Activated CD4-positive, alpha-beta T cell treated with anti-CD3 and anti-CD28 coated beads, Interleukin-2, Interleukin-4, amounts not matched to agents 100 ng/mL and 50 ng/mL, durations not matched to agents 16 hours and 8 hours (primary cell): ENCODE results near the gene PDCD11.

Experiments used
- DNase-seq: peaks from one replicate; pipeline ENCODE4 v3.0.0-alpha.2; 2020; ENCODE audit warnings: low spot score

Gene PDCD11

GRCh38 chr10:103451091-103451813 is 54.8 kb downstream of the PDCD11 start:
- peak; percentile 58 for DNase-seq

DNA sequence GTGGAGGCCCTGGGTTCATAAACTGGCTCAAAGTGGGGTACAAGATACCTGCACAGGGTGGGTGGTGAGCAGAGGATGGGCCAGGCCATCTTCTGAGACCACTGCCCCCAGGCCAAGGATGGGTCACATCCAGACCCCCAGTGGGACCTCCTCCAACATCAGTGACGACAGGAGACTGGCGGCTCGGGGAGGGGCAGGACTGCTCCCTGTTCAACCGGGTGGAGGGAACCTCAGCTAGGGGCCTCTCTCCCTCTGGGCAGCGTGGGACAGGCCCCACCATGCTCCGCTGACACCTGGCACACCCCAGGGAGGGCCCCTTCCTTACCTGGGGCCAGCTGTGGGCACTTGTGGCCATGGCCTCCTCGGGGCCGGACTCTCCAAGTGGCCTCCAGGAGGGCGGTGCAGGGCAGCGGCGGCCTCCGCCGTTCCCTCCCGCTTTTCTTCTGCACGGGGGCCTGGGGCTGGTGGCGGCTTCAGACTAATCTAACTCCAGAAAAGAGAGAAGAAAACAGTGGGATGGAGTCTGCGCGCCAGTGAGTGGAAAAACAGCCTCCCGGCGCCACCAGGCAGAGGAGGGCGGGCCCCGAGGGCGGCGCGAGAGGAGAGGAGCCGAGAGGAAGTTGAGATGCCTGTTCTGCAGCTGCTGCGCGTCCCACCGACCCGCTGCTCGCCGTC is 55.5 kb downstream of the PDCD11 start, which contains the start of gene CALHM2:
TSS of gene CALHM2 (minus strand) at position 540 of the 675 bp plus-strand sequence. CDS start 2,429 bp downstream, outside the sequence.
- peak; percentile 51 for DNase-seq

DNA sequence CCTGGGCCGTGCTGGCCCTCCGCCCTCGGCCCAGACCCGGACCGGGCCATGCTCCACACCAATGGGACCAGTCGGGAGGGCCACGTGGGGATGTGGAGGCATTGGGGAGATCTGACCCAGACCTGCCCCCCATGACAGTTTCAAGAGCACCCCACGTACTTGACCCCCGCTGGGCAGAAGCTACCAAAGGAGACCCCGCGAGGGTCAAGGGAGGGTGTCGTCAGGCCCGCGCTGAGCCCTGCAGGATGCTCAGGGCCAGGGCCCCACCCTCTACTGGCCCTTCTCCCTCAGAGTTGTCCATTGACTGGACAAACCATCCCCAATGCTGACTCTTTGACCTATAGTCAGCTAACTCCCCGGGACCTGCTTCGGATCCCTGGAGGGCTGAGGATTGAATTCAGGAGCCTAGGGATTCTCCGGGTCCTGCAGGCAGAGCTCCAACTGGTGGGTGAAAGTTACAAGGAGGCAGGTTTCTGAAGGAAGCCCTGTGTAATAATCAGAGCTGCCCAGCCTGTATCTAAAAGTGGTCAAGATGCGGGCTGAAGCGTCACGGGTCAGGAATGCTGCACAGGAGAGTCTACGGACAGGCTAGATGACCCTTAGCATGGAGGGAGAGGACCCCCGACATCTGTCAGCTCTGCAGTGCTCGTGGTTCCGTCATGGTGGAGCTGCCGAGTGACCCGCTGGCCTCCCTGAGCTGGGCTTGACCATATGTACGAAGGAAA is 56.2 kb downstream of the PDCD11 start:
- no peak for DNase-seq

- no peak for DNase-seq
Observed at GRCh38 chr10:103454026-103454425, 57.6 kb downstream of the PDCD11 start.

GRCh38 chr10:103455235-103455634 is 58.8 kb downstream of the PDCD11 start:
- no peak for DNase-seq

DNA sequence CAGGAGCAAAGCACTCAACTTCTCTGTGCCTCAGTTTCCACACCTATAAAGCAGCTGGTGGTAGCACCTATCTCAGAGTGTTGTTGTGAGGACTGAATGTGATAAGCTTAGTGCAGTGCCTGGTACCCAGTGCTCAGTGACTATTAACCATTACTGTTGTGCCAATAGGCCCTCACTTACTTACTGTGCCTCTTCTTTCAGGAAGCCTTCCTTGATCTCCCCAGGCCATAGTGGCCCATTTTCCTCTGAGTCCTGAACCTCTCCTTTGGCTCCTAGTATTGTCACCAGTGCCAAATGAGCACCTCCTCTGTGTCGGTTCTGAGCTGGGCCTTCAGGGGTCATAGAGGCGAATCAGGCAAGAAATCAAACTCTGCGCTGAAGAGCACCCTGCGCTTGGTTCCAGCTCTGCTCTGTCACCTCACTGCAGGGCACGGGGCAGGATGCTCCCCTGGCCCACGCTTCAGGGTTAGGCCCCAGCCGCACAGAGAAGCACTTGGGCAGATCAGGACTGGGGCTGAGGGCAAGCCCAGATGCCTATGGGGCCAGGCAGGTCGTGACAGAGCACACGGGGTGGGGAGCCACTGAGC is 59.7 kb downstream of the PDCD11 start:
- no peak for DNase-seq

DNA sequence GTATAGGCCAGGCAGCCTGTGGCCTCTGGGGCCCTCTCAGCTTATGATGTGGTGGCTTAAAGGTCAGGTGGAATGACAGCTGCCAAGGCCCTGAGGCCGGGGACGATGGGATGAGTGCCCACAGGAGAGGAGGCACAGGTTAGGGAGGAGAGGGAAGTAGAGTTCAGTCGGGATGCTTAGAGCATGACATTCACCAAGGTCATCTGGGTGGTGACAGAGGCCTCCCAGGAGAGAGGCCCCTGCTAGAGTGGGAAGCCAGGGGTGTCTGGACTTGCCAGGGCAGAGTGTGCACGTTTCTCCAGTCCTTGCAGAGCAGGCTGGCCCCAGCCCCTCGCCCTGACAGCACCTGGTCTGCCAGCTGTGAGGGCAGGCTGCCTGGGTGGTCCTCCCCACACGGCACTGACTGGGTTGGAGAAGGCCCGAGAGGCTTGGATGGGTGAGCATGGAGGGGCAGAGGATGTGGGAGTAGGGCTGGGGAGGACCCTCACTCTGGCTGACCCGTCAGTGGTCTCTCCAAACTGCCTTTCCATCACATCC is 60.8 kb downstream of the PDCD11 start:
- no peak for DNase-seq

- DNase-seq = no peak
Observed at GRCh38 chr10:103457896-103458583, 61.6 kb downstream of the PDCD11 start.

DNA sequence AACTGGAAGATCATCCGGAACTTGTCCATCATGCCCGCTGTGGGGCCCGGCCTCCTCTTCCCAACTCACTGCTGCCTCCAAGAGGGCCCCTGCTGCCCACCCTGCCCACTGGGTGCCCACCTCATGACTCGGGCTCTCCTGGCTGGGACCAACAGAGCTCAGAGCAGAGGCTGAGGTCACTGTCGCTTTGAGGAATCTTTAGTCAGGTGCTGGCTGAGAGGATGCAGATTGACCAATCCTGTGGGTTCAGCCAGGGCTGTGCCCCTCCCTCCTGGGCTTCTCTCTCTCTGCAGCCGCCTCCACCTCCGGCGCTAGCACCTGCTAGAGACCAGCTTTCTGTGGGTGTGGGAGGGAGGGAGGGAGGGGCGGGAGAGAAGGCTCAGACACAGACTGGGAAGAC is 62.3 kb downstream of the PDCD11 start, which contains the start of gene CALHM1:
TSS of gene CALHM1 (minus strand) at position 181 of the 400 bp plus-strand sequence. CDS start at position 32, 149 bp downstream.
- no peak for DNase-seq

DNA sequence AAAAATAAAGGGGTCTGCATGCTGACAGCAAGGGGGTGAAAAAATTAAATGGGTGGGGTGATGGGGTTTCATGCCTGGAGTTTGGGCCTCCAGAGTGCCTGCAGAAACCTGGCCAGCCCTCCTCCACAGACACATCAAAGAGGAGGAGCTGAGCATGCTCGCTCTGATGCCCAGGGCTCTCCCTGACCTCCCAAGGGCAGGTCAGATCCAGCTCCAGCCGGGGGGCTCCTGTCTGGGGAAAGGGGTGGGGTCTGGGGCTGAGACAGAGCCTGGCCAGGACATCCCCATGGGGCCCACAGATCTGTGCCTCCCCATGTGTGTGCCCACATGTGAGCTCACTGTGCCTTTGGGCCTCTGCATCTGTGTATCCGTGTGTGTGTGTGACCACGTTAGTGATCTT is 63.2 kb downstream of the PDCD11 start:
- DNase-seq = no peak

DNA sequence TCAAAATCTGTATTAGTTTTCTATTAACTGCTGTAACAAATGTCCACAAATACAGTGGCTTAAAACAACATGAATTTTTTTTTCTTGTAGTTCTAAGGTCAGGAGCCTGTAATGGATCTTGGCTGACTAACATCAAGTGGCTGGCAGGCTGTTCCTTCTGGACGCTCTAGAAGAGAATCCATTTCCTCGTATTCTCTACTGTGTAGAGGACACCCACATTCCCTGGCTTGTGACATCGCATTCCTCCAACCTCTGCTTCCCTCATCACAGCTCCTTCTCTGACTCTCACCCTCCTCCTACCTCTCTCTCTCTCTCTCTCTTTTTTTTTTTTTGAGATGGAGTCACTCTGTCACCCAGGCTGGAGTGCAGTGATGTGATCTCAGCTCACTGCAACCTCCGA is 67.1 kb downstream of the PDCD11 start:
- DNase-seq = no peak

DNA sequence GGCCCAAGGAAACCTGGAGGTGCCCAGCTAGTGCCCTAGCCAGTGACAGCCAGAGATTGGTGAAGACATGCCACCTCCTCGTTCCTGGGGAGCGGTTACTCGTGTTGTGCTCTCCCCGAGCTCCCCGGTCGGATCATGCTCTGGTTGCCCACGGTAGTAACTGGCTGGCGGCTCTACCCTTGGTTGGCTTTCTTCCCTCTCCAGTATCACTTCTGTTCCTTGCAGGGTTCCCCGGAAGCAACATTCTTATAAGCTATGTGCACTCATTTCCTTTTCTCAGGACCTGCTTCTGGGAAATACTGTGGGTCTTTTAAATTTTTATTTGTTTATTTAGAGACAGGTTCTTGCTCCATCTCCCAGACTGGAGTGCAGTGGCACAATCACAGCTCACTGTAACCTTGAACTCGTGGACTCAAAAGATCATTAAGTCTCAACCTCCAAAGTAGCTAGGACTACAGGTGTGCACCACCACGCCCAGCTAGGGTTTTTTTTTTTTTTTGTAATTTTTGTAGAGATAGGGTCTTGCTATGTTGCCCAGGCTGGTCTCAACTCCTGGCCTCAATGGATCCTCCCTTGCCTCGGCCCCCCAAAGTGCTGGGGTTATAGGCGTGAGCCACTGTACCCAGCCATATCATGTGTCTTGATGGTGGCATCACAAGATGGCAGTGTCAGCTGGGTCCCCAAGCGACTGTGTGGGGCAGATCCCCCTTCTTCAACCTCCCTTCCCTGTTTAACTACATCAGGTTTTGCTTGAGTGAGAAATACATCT is 69.2 kb downstream of the PDCD11 start:
- DNase-seq = no peak

DNA sequence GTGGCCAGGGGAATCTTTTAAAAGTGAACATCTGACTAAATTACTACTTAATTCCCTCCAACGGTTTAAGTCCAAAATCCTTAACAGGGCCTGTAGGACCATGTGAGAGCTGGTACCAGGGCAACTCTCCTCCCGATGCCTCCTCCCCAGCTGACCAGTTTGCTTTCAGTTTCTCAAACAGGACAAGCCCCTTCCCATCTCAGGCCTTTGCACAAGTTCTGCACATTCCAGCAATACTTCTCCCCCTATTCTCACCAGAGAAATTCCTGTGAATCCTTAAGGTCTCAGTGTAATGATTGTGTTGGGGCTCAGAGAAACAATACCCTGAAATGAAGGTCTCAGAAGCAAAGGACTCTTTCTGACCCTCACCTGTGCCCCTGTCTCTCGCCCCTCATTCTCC is 70.3 kb downstream of the PDCD11 start:
- no peak for DNase-seq

DNA sequence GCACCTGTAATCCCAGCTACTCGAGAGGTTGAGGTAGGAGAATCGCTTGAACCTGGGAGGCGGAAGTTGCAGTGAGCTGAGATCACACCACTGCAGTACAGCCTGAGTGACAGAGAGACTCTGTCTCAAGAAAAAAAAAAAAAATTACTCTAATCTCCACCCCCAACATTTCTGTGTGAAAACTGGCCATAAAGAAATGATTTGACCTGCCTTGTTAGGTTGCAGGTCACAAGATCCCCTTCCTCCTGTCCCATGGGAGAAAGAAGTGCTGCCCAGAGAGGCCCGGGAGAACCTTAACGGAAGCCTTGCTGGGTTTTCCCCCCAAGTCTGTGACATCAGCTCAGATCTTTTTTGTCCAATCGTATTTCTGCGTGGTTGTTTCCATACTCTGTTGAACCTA is 71.0 kb downstream of the PDCD11 start:
- no peak for DNase-seq

GRCh38 chr10:103469201-103469600 is 72.8 kb downstream of the PDCD11 start:
- DNase-seq = no peak

GRCh38 chr10:103470761-103471653 is 74.6 kb downstream of the PDCD11 start:
- peak; percentile 82 for DNase-seq

DNA sequence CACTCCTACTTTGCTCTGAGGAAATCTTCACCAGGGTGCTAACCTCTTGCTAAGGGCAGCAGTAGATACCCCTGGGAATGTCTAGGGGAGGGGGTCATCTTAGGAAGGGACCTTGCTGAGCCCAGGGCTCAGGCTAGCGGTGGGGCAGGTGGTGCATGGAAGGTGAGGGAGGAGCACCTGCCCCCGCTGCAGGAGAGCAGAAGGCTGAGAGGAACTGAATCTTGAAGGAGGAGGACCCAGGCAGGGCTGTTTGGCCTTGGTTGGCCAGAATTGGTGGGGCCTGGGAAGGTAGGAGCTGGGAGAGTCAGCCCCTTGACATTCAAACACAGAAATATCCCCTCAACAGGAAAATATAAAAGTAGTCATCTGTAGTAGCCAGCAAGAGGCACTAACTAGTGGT is 75.6 kb downstream of the PDCD11 start:
- DNase-seq = no peak

GRCh38 chr10:103473261-103473671 is 76.8 kb downstream of the PDCD11 start:
- DNase-seq = no peak

GRCh38 chr10:103474077-103474476 is 77.7 kb downstream of the PDCD11 start:
- no peak for DNase-seq

DNA sequence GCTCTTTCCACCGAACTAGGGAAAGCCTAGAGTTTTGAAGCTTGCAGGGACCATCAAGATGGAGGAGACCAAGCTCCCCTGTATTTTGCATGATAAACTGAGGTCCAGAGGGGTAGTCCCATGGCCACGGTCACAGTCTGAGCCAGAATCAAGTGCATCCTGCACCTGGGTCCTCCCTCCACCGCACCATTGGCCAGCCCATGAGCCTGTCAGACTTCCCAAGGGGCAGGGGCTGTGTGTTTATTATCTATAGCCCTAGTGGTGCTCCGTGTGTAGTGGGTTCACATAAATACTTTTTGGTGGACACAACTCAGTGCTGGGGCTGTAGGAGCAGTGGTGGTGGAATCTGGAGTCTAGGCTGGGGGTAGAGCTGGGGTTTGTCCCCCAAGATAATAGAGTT is 79.0 kb downstream of the PDCD11 start:
- no peak for DNase-seq
